ACC112 (cell line): ENCODE measurements around the gene DPY19L3.
"Not testable (repeated sequence)": the region's sequence is repeated elsewhere in the genome, so short reads cannot be mapped to it uniquely, and the experiment has no call there.

ENCODE experiments used
- H2AFZ ChIP-seq: fragments of 200-600 bp; sonication (generic); one replicate; pipeline ENCODE4 v1.6.0; 2017; ENCODE audit warnings: antibody characterized with exemption, low read length; ENCODE audit not compliant: unreplicated experiment
- H3K27ac ChIP-seq: fragments of 200-600 bp; sonication (generic); 2 replicates; pipeline ENCODE4 v1.5.1; 2014; ENCODE audit warnings: low read depth, mild to moderate bottlenecking, antibody characterized with exemption, low read length, moderate library complexity
- H3K27me3 ChIP-seq: fragments of 200-600 bp; sonication (generic); 2 replicates; pipeline ENCODE4 v1.6.1; 2014; ENCODE audit warnings: mild to moderate bottlenecking, antibody characterized with exemption, low read length, moderate library complexity, mixed read lengths; ENCODE audit not compliant: insufficient read depth
- H3K36me3 ChIP-seq: fragments of 200-600 bp; sonication (generic); 2 replicates; pipeline ENCODE4 v1.6.1; 2016; ENCODE audit warnings: mild to moderate bottlenecking, antibody characterized with exemption, low read length, moderate library complexity, mixed read lengths; ENCODE audit not compliant: insufficient read depth
- H3K4me1 ChIP-seq: fragments of 200-600 bp; sonication (generic); one replicate; pipeline ENCODE4 v1.6.1; 2016; ENCODE audit warnings: low read length, mixed read lengths; ENCODE audit not compliant: insufficient read depth, unreplicated experiment, control insufficient read depth
- H3K4me3 ChIP-seq: fragments of 200-600 bp; sonication (generic); 2 replicates; pipeline ENCODE4 v1.5.1; 2014; ENCODE audit warnings: mild to moderate bottlenecking, low read depth, low read length
- H3K79me2 ChIP-seq: fragments of 200-600 bp; sonication (generic); one replicate; pipeline ENCODE4 v1.6.0; 2016; ENCODE audit warnings: low read length; ENCODE audit not compliant: control insufficient read depth, unreplicated experiment, insufficient read depth

DPY19L3 gene

DNA sequence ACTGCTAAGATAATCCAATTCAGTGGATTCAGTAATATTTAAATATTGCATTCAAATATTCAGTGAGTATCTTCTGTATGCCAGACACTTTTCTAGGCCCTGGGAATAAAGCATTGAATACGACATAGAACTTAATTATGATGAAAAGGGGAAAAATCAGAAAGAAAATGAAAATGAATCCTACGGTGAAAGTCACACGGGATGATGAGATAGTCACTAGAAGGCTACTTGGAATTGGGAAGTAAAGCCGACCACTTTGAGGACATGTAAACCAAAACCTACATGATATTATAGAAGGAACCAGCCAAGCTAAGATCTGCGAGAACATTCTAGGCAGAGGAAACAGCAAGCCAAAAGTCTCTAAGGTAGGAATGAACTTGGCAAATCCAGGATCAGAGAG lies 10.1 kb downstream of the DPY19L3 start:
- no peaks in the 10 kb centered on the region for H3K79me2 ChIP-seq
- H3K4me3 ChIP-seq: no peak overlapping the region
- H3K27ac ChIP-seq: no peak overlapping the region
- H3K4me1 ChIP-seq: no peaks in the 10 kb centered on the region
- H2AFZ ChIP-seq: no peak overlapping the region
- H3K36me3 ChIP-seq: peaks cover 2% of the 10 kb centered on the region
- H3K27me3 ChIP-seq: no peaks in the 10 kb centered on the region

GRCh38 chr19:32416749-32417456 lies 11.3 kb downstream of the DPY19L3 start:
- H3K27ac ChIP-seq: no peak overlapping the region
- H2AFZ ChIP-seq: no peak overlapping the region
- H3K4me3 ChIP-seq: no peak overlapping the region
- H3K36me3 ChIP-seq: no peaks in the 10 kb centered on the region; the same call in 1 of the 2 replicates
- no peaks in the 10 kb centered on the region for H3K4me1 ChIP-seq
- H3K79me2 ChIP-seq: no peaks in the 10 kb centered on the region
- no peaks in the 10 kb centered on the region for H3K27me3 ChIP-seq

GRCh38 chr19:32418155-32418554 lies 12.6 kb downstream of the DPY19L3 start:
- Histone ChIP-seq H3K36me3 (no peaks in the 10 kb centered on the region; the same call in 1 of the 2 replicates), H3K79me2 (no peaks in the 10 kb centered on the region), H2AFZ (no peak overlapping the region), H3K4me3 (no peak overlapping the region), H3K27me3 (no peaks in the 10 kb centered on the region), H3K4me1 (no peaks in the 10 kb centered on the region), H3K27ac (no peak overlapping the region)

- H3K4me1 ChIP-seq: no peaks in the 10 kb centered on the region
- no peaks in the 10 kb centered on the region for H3K27me3 ChIP-seq
- no peak overlapping the region for H3K27ac ChIP-seq
- no peak overlapping the region for H2AFZ ChIP-seq
- H3K36me3 ChIP-seq: no peaks in the 10 kb centered on the region
- H3K79me2 ChIP-seq: no peaks in the 10 kb centered on the region
- no peak overlapping the region for H3K4me3 ChIP-seq
These were observed 16.2 kb downstream of the DPY19L3 start for GRCh38 chr19:32421589-32422361.

DNA sequence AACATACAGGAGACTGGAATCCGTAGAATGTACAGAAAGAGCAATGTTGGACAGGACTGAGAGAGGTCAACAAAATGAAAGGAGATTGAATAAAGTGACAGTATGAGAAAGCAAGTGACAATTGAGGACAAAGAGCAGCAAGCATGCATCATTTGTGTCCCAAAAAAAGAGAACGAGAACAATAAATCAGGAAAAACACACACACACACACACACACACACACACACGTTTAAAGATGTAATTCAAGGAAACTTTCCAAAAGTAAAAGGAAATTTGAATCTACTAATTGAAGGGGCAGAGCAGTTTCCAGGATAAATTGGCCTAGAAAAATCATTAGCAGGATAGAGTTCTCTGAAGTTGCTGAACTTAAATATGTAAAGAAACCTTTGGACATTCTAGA lies 16.9 kb downstream of the DPY19L3 start:
- Histone ChIP-seq H3K4me1 (no peaks in the 10 kb centered on the region), H2AFZ (no peak overlapping the region), H3K27me3 (no peaks in the 10 kb centered on the region), H3K36me3 (no peaks in the 10 kb centered on the region), H3K79me2 (no peaks in the 10 kb centered on the region), H3K27ac (no peak overlapping the region), H3K4me3 (no peak overlapping the region)

- H3K36me3 ChIP-seq, H3K4me3 ChIP-seq, H2AFZ ChIP-seq, H3K4me1 ChIP-seq, H3K27ac ChIP-seq, H3K27me3 ChIP-seq, H3K79me2 ChIP-seq: not testable (repeated sequence)
These were observed 18.4 kb downstream of the DPY19L3 start for GRCh38 chr19:32423944-32424343.

GRCh38 chr19:32427536-32427935 lies 22.0 kb downstream of the DPY19L3 start:
- Histone ChIP-seq H3K36me3 (no peaks in the 10 kb centered on the region), H3K79me2 (no peaks in the 10 kb centered on the region), H3K27me3 (no peaks in the 10 kb centered on the region), H3K27ac (no peak overlapping the region), H3K4me1 (no peaks in the 10 kb centered on the region), H3K4me3 (no peak overlapping the region), H2AFZ (no peak overlapping the region)

- no peaks in the 10 kb centered on the region for H3K27me3 ChIP-seq
- H3K27ac ChIP-seq: no peak overlapping the region
- H3K36me3 ChIP-seq: no peaks in the 10 kb centered on the region; the same call in 1 of the 2 replicates
- no peaks in the 10 kb centered on the region for H3K79me2 ChIP-seq
- H3K4me1 ChIP-seq: no peaks in the 10 kb centered on the region
- no peak overlapping the region for H2AFZ ChIP-seq
- H3K4me3 ChIP-seq: no peak overlapping the region
These were observed 31.1 kb downstream of the DPY19L3 start for GRCh38 chr19:32436692-32437091.

DNA sequence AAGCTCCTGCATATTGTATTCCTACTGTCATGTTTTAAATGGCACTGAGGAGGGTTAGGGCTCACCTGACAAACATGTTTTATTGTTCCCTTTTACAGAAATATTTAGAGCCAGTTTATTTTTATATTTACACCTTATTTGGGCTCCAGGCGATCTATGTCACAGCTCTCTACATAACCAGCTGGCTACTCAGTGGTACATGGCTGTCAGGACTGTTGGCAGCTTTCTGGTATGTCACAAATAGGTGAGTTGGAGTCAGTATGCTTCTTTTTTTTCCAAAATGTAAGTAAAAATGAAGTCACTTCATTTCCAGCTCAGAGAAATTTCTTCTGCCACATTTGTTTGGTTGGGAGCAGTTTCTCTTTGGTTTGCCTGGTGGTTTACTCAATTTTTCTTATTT lies 31.5 kb downstream of the DPY19L3 start:
- Histone ChIP-seq H3K27me3 (no peaks in the 10 kb centered on the region), H3K36me3 (no peaks in the 10 kb centered on the region; the same call in 1 of the 2 replicates), H3K4me3 (no peak overlapping the region), H3K27ac (no peak overlapping the region), H3K4me1 (no peaks in the 10 kb centered on the region), H3K79me2 (no peaks in the 10 kb centered on the region), H2AFZ (no peak overlapping the region)

DNA sequence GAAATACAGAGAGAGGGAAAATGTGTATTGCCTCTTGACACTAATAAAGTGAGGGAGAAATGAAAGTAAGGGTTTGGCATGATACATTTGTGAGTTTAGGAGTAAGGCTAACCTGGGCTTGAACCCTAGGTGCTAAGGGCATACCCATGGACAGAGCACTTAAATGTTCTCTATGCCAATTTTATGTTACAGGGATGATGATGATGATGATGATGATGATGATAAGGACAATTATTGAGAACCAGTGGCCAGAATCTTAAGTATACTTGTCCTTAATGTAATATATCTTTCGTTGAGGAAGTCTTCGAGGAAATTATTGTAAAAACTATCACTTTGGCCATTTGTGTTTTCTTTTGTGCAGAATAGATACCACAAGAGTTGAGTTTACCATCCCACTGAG lies 33.2 kb downstream of the DPY19L3 start:
- no peaks in the 10 kb centered on the region for H3K27me3 ChIP-seq
- H3K4me3 ChIP-seq: no peak overlapping the region
- H3K27ac ChIP-seq: no peak overlapping the region
- no peaks in the 10 kb centered on the region for H3K4me1 ChIP-seq
- no peaks in the 10 kb centered on the region for H3K79me2 ChIP-seq
- no peaks in the 10 kb centered on the region; the same call in 1 of the 2 replicates for H3K36me3 ChIP-seq
- no peak overlapping the region for H2AFZ ChIP-seq

DNA sequence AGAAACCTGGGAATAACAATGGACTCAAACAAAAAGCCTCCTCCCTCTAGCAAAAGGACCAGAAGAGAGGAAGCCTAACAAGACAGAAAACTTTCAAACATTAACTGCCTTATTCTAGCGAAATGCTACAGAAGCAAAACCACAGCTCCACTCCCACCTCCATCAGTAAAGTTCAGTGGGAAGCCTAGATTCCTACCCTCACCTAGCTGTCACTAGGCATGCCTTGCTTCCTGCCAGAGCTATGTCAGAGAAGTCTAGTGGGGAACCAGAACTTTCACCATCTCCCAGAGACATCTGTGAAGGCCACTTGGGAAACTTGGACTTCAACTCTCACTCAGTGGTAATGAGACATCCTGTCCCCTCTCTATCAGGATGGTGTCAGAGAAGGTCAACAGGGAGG lies 37.1 kb downstream of the DPY19L3 start:
- no peaks in the 10 kb centered on the region for H3K27me3 ChIP-seq
- H3K4me3 ChIP-seq: no peak overlapping the region
- H3K27ac ChIP-seq: no peak overlapping the region
- H3K4me1 ChIP-seq: no peaks in the 10 kb centered on the region
- no peak overlapping the region for H2AFZ ChIP-seq
- no peaks in the 10 kb centered on the region for H3K79me2 ChIP-seq
- H3K36me3 ChIP-seq: no peaks in the 10 kb centered on the region; the same call in 1 of the 2 replicates
